Subcutaneous adipose tissue (tissue), 4 donors: ENCODE results near the gene NRP2. TPM values are rescaled to one million over a fixed set of nuclear protein-coding genes. Genes with fewer than 3 reads are reported as not detected.

ENCODE experiments used
- total RNA-seq, 4 donors: library from RNA; depleted of rRNA; stranded (reverse); fragments of >200 nt; gene quantifications; one replicate each; pipeline ENCODE4 v1.1.0, GENCODE V29; 2016
- TF ChIP-seq, protein P1 (sequence below): fragments of 450-650 bp; IDR thresholded peaks from one replicate; pipeline ENCODE4 v1.5.1; 2016; ENCODE audit warnings: low read depth, mild to moderate bottlenecking, control low read depth, antibody characterized with exemption, moderate library complexity

The NRP2 gene, protein sequence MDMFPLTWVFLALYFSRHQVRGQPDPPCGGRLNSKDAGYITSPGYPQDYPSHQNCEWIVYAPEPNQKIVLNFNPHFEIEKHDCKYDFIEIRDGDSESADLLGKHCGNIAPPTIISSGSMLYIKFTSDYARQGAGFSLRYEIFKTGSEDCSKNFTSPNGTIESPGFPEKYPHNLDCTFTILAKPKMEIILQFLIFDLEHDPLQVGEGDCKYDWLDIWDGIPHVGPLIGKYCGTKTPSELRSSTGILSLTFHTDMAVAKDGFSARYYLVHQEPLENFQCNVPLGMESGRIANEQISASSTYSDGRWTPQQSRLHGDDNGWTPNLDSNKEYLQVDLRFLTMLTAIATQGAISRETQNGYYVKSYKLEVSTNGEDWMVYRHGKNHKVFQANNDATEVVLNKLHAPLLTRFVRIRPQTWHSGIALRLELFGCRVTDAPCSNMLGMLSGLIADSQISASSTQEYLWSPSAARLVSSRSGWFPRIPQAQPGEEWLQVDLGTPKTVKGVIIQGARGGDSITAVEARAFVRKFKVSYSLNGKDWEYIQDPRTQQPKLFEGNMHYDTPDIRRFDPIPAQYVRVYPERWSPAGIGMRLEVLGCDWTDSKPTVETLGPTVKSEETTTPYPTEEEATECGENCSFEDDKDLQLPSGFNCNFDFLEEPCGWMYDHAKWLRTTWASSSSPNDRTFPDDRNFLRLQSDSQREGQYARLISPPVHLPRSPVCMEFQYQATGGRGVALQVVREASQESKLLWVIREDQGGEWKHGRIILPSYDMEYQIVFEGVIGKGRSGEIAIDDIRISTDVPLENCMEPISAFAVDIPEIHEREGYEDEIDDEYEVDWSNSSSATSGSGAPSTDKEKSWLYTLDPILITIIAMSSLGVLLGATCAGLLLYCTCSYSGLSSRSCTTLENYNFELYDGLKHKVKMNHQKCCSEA
- 10 to 100 TPM; 29.2 to 70.9 (median 56.1) TPM for total RNA-seq

DNA sequence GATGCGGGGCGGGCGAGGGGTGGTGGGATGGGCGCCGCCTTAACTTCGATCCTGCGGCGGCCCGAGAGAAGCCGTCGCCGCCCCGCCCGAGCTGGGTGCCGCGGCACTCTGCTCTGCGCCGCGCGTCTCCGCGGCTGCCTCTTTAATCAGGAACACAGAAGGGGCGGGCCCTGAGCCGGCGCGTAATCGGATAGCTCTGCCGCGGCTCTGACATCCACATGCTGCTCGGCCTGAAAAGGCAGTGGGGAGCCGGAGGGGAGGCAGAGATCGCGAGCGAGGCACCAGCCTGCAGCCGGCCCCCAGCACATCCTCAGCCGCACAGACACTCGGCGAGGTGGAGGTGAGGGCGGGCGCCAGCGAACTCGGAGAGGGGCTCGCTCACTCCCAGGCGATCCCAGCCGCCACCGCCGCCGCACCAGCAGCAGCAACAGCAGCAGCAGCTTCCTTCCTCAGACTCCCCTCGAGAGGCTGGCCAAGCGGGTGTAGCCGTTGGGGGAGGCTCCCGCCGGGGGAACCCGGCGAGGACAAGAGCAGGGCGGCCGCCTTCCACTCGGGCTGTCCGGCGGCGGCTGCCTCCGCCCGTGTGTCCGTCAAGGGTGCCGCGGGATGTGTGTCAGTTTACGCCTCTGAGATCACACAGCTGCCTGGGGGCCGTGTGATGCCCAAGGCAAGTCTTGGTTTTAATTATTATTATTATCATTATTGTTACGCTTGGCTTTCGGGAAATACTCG is at the start of gene NRP2:
Gene NRP2 (plus strand): TSS at position 263 of the 732 bp plus-strand sequence. CDS start 790 bp downstream, outside the sequence.
- TF ChIP-seq, protein P1, sequence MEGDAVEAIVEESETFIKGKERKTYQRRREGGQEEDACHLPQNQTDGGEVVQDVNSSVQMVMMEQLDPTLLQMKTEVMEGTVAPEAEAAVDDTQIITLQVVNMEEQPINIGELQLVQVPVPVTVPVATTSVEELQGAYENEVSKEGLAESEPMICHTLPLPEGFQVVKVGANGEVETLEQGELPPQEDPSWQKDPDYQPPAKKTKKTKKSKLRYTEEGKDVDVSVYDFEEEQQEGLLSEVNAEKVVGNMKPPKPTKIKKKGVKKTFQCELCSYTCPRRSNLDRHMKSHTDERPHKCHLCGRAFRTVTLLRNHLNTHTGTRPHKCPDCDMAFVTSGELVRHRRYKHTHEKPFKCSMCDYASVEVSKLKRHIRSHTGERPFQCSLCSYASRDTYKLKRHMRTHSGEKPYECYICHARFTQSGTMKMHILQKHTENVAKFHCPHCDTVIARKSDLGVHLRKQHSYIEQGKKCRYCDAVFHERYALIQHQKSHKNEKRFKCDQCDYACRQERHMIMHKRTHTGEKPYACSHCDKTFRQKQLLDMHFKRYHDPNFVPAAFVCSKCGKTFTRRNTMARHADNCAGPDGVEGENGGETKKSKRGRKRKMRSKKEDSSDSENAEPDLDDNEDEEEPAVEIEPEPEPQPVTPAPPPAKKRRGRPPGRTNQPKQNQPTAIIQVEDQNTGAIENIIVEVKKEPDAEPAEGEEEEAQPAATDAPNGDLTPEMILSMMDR: no peak

DNA sequence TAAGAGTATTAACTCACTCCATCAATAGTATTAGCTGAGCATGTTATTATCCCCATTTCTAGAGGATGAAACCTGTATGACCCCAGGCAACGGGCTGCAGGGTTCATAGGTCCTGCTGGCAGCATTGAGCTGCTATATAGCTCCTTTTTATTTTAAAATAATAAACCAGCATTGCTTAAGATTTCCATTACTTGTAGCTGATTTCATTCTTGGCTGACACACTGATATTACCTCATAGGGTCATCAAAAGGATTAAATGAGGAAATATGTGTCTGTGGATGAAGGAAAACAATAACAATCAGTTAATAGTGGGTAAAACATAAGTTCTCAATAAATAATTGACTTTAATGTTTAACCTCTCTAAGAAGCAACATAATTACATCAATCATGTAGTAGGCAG is 48.3 kb upstream of the NRP2 start:
- TF ChIP-seq, protein P1: no peak

DNA sequence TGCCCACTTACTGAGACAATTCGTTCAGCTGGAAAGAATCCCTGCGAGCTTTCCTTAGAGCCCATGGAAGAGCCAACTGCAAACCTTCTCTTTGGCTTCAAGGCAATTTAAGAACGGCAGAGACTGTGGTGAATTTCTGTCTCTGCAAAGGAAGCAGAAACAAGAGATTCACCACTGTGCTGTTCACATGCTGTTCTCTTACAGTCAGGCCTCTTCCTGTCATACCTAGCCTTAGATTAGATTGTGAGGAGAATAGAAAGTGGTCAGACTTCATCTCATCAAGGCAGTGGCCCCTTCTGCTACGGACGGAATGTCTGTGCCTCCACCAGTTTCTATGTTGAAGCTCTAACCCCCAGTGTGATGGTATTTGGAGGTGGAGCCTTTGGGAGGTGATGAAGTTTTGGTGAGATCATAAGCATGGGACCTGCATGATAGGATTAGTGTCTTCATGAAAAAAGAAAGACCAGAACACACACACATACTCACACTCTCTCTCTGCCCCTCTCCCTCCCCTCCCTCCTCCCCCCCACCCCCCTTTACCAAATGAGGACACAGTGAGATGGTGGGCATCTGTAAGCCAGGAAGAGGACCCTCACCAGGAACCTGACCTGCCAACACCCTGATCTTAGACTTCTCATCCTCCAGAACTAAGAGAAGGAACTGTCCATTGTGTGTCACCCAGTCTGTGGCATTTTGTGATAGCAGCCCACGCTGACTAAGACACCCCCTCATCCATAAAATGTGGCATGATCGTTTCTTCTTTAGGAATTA is 45.6 kb upstream of the NRP2 start:
- TF ChIP-seq, protein P1: no peak

DNA sequence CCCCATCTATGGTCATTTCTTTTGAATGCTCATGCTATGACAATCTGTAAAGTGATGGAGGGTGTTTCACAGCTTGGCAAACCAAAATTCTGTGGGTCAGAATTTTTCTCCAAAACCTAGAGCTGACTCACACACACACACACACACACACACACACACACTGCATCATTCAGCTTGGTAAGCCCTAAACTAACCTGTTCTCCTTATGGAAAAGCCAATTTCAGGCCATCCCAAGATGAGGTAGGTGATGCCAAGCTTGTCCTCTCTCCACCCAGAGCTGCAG is 45.0 kb upstream of the NRP2 start:
- TF ChIP-seq, protein P1: no peak

DNA sequence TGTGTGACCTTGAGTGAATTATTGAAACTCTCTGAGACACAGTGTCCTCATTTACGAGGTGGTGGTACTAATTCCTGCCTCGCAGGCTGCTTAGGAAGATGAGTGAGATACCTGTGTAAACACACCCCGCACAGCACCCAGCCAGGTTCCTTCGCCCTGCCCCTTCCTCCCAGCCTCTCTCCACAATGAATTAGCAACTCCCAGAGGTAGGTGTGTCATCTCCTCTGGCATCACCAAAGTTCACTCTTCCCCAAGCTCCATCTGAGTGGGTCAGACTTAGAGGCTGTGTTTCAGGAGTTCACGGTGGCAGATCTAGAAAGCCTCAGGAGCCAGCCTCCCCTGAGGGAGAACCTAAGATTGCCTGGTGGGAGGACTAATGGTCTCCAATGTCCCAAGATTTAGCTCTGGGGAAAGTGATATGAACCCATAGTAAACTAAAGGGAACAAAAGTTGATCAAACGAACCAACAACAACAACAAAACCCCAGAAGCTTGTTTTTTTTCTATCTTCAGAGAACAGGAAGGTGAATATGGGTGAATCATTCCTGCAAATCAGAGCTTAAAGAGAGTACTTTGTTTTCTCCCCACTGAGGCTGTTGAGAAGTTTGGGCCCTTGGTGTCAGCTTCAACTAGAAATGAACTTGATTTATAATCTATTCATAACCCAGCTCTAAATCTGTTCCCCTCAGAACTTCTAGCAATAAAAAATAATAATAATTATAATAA is 44.4 kb upstream of the NRP2 start:
- TF ChIP-seq, protein P1: no peak

DNA sequence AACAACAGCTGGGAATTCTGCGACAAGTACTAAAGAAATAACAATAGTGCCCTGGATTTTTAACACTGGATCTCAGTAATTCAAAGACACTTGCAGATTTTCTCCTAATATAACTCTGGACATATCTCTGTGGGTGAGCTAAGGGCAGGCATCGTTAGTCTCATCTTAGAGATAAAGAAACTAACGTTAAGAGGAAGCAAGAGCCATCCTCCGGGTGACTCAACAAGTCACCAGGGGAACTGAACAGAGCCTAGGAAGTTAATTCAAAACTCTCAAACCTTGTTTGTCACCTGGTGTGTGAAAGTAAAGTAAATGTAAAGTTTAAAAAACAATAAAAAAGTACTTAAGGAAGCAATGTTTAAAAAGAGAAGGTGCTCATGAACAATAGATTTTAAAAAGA is 41.6 kb upstream of the NRP2 start:
- TF ChIP-seq, protein P1: no peak
